Measurements from ENCODE around the gene NPDC1.
"Not testable (repeated sequence)": the region's sequence is repeated elsewhere in the genome, so short reads cannot be mapped to it uniquely, and the experiment has no call there.

The NPDC1 gene

GRCh38 chr9:137040568-137040967 is 5.4 kb downstream of the NPDC1 start:
- no peak for DNase-seq (ENCODE audit: low spot score)

- DNase-seq (ENCODE audit: low spot score), result no peak
Observed at GRCh38 chr9:137039611-137040366, 6.2 kb downstream of the NPDC1 start.

GRCh38 chr9:137038916-137039315 is 7.1 kb downstream of the NPDC1 start:
- DNase-seq (ENCODE audit: low spot score), result no peak

DNA sequence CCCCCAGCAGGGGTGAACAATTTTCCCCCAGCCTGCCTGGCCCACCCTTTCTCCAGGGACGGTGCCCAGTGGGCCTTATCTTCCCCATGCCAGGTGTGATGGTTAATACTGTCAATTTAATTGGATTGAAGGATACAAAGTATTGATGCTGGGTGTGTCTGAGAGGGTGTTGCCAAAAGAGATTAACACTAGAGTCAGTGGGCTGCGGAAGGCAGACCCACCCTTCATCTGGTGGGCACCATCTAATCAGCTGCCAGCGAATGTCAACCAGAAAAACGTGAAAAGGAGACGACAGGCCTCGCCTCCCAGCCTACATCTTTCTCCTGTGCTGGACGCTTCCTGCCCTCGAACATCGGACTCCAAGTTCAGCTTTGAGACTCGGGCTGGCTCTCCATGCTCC is 8.5 kb downstream of the NPDC1 start:
- DNase-seq (ENCODE audit: low spot score), result no peak

GRCh38 chr9:137037035-137037434 is 8.9 kb downstream of the NPDC1 start:
- no peak for DNase-seq (ENCODE audit: low spot score)

GRCh38 chr9:137035937-137036336 is 10.0 kb downstream of the NPDC1 start:
- DNase-seq (ENCODE audit: low spot score), result no peak

GRCh38 chr9:137035507-137035834 is 10.5 kb downstream of the NPDC1 start:
- no peak for DNase-seq (ENCODE audit: low spot score)

DNA sequence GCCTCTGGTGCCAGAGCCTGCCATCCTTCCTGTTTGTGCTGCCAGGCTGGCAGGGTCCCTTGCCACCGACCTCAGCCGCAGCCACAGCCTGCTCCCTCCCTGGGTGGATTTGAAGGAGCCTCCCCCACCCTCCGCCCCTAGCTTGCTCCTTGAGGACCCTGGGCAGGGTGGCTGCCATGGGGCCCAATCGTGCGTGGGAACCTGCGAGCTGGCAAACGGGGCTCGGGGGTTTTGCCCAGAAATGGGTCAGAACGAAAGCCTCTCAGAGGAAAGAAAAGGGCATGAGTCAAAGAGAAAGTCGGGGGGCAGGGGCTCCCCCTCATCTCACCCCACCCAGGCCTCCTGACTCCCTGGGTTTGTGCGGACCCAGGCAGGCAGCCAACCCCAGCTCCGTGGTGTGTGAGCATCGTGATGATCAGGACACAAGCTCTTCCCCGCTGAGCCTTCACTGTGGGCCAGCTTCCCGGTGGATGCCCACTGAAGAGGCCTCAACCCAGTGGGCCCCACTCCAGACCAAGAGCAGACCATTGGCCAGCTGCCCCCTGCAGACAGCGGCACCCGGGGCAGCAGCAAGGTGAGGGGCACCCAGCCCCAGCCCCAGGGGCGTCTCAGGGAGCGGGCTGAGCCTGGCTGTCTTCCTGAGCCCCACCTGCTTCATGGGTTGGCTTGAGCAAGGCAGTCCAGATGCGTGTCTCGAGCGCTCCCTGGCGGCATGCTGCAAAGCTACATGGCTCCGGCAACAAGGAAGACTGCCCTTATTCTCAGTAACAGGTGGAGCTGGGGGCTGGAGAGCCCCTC is 11.1 kb downstream of the NPDC1 start:
- DNase-seq (ENCODE audit: low spot score), result peak; percentile 98

GRCh38 chr9:137034039-137034708 is 11.8 kb downstream of the NPDC1 start:
- peak; percentile 48 for DNase-seq (ENCODE audit: low spot score)

- DNase-seq (ENCODE audit: low spot score), result not testable (repeated sequence)
Observed at GRCh38 chr9:137033481-137033880, 12.5 kb downstream of the NPDC1 start.

DNA sequence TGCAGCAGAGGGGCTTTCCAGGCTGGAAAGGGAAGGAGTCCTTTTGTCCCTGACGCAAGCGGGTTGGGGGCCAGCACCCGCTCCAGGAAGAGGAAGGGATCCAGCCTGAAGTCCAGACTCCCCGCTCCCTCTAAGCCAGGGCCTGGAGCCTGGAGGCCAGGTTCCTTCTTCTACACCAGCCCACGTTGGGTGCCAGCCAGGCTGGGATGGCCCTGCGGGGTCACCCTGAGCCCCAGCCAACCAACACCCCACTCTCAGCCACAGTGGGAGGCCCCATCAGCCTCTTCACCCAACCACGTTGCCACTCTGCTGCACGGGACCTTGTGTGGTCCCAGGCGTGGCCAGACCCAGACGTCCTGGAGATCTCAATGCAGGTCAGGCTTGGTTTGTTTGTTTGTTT is 13.1 kb downstream of the NPDC1 start:
- DNase-seq (ENCODE audit: low spot score), result no peak

DNA sequence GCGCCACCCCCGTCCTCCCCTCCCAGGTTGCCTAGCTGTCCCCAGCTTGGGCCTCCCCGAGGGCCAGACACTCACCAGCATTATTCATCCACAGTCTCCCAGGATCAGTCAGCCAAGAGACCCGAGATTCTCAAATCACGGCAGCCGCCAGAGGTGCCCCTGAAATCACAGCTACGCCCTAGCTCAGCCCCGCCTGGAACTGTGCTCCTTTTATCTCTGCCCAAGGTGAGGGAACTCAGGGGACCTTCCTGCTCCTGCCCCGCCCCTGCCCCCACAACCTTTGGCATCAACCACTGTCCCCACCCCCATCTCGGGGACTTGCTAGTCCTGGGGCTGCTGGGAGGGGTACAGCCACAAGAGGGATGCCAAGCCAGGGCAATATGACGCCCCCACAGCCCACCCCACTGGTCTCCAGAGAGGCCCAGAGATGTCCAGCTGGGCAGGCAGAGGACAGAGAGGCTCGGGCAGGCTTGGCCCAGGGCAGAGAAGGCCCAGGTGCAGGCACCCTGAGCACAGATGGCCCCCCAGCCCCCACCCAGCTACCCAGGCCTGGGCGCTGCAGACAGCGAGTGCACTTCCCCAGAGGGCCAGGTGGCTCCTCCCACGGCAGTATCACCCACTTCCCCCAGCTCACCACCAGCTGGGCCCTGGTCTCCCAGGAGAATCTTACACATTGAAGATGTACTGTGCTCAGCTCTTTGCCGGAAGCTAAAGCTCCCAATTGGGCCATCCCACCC is 13.9 kb downstream of the NPDC1 start, which contains the start of gene FUT7:
Gene FUT7, minus strand, starts transcription at position 185 of the 737 bp plus-strand sequence. Its CDS starts 97 bp downstream, at position 88.
- DNase-seq (ENCODE audit: low spot score), result no peak

GRCh38 chr9:137030538-137031527 is 15.1 kb downstream of the NPDC1 start:
- DNase-seq (ENCODE audit: low spot score), result no peak

- DNase-seq (ENCODE audit: low spot score), result no peak
Observed at GRCh38 chr9:137030006-137030405, 16.0 kb downstream of the NPDC1 start.

- peak; percentile 95 for DNase-seq (ENCODE audit: low spot score)
Observed at GRCh38 chr9:137029058-137029936, 16.7 kb downstream of the NPDC1 start.

GRCh38 chr9:137028263-137029057 is 17.5 kb downstream of the NPDC1 start:
- peak; percentile 79 for DNase-seq (ENCODE audit: low spot score)

DNA sequence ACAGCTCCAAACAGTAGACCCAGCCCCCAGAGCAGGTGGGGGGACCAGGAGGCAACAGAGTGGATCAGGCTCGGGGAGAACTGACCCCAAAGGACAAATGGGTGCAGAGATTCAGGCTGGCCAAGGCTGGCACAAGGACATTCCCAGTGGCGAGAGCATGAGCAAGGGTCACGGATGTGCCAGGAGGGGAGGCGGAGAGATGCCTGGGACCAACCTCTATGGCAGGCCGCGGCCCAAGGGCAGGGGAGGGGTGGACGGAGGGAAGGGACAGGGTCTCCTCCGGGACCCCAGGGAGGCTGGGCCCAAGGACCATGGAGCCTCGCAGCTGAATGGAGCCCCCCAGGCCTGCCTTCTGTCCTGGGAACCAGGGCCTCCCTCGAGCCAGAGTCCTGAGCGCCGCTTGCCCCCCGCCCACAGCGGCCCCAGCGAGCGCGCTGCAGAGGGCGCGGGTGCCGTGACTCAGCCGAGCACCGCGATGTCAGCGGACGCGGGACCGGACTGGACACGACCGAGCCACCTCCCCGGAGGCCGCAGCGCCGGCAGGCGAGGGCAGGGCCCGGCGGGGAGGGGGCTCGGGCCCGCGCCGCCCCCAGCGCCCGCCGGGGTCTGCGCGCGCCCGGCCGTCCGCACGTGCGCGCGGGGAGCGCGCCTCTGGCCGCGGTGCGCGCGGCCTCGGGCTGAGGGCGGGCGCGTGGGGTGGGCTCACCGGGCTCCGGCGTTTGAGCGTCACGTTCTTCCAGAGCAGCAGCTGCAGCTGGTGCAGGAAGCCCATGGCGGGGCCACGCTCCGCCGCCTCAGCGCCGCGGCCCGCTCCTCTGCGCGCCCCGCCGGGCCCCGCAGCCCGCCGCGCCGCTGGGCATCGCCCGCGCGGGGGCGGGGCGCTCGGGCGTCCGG is 18.4 kb downstream of the NPDC1 start, which contains the start of gene ABCA2:
Gene ABCA2, minus strand, starts transcription at position 869 of the 894 bp plus-strand sequence. Its CDS starts 97 bp downstream, at position 772.
- no peak for DNase-seq (ENCODE audit: low spot score)

DNA sequence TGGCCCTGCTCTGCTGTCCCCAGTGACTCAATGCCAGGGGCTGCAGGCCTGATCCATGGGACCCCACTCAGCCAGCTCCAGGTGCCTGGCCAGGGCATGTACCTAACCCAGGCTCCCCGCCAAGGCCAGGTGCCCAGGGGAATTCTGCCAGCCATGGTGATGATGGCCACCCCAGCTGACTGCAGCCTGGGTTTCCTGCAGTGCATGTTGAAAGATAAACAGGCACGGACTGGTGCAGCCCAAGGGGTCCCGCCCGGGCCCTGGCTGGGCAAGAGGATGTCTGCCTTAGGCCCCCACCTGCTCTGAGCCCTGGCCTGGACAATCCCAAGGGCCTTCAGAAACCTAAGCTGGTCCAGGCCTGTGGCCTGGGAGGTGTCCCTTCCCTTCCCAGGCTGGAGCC is 19.1 kb downstream of the NPDC1 start:
- no peak for DNase-seq (ENCODE audit: low spot score)

All from HuH-7 (cell line).